Measurements from ENCODE around the gene TEX28.

Gene TEX28

DNA sequence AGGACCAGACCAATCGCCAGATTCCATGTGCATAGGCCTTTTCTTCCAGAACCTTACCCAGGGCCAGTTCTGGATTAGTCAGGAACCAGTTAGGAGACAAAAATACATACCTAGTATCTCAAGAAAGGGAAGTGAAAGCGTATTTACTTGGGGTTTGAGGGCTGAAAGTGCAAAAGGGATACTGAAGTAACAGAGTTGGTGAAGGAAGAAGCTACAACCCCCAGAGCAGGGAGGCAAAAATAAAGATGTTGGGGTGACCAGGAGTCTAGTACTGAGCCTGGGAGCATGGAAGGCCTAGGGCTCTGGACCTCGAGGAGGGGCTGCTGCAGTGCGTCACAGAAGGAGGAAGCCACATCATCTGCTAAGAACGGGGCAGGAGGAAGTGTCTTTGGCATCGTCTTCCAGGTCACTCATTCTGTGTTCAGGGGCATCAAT, 38.9 kb upstream of the TEX28 start:
- Histone ChIP-seq H3K4me2 (ENCODE audit: low read length) (no peak overlapping the region), H3K4me1 (no peaks in the 10 kb centered on the region), H2AFZ (no peak overlapping the region), H3K4me3 (ENCODE audit: low read depth, low read length) (no peak overlapping the region), H3K27me3 (ENCODE audit: control insufficient read depth, insufficient read depth, low read length) (no peaks in the 10 kb centered on the region), H3K79me2 (no peaks in the 10 kb centered on the region), H3K9me3 (ENCODE audit: control insufficient read depth, low read length) (no peaks in the 10 kb centered on the region), H3K36me3 (ENCODE audit: control insufficient read depth, insufficient read depth, low read length) (no peaks in the 10 kb centered on the region), H3K27ac (no peak overlapping the region), H3K9ac (no peak overlapping the region)
- TF ChIP-seq, protein P1, sequence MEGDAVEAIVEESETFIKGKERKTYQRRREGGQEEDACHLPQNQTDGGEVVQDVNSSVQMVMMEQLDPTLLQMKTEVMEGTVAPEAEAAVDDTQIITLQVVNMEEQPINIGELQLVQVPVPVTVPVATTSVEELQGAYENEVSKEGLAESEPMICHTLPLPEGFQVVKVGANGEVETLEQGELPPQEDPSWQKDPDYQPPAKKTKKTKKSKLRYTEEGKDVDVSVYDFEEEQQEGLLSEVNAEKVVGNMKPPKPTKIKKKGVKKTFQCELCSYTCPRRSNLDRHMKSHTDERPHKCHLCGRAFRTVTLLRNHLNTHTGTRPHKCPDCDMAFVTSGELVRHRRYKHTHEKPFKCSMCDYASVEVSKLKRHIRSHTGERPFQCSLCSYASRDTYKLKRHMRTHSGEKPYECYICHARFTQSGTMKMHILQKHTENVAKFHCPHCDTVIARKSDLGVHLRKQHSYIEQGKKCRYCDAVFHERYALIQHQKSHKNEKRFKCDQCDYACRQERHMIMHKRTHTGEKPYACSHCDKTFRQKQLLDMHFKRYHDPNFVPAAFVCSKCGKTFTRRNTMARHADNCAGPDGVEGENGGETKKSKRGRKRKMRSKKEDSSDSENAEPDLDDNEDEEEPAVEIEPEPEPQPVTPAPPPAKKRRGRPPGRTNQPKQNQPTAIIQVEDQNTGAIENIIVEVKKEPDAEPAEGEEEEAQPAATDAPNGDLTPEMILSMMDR (IDR thresholded peaks at IDR 0.05) = no peak

GRCh38 chrX:154333116-154333515, 38.2 kb upstream of the TEX28 start:
- H3K9ac ChIP-seq = no peak overlapping the region
- H3K36me3 ChIP-seq (ENCODE audit: control insufficient read depth, insufficient read depth, low read length) = no peaks in the 10 kb centered on the region
- H3K9me3 ChIP-seq (ENCODE audit: control insufficient read depth, low read length) = no peaks in the 10 kb centered on the region
- H3K27me3 ChIP-seq (ENCODE audit: control insufficient read depth, insufficient read depth, low read length) = no peaks in the 10 kb centered on the region
- no peaks in the 10 kb centered on the region for H3K4me1 ChIP-seq
- no peaks in the 10 kb centered on the region for H3K79me2 ChIP-seq
- no peak overlapping the region for H3K27ac ChIP-seq
- TF ChIP-seq, protein P1 (IDR thresholded peaks at IDR 0.05) = no peak
- H3K4me3 ChIP-seq (ENCODE audit: low read depth, low read length) = no peak overlapping the region
- H3K4me2 ChIP-seq (ENCODE audit: low read length) = no peak overlapping the region
- H2AFZ ChIP-seq = no peak overlapping the region

DNA sequence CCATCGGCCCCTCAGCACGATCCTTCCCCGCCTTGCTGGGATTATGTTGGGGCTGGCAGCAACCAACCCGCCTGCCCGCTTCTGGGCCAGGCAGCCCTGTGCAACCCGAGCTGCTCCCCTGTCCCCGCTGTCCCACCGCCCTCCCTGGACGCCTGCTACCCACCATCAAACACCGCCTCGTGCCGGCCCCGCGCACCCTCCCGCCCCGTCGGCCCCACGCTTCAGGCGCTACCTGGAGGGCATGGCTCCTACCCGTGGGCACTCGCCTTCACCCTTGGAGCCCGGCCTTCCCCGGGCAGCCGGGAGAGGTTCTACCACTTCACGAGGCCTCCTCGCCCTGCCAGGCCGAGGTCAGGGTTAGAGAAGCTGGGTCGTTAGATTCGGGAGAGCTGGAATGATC, 37.6 kb upstream of the TEX28 start:
- Histone ChIP-seq H3K36me3 (ENCODE audit: control insufficient read depth, insufficient read depth, low read length) (no peaks in the 10 kb centered on the region), H3K9me3 (ENCODE audit: control insufficient read depth, low read length) (no peaks in the 10 kb centered on the region), H3K4me2 (ENCODE audit: low read length) (no peak overlapping the region), H3K4me3 (ENCODE audit: low read depth, low read length) (no peak overlapping the region), H3K27ac (no peak overlapping the region), H3K27me3 (ENCODE audit: control insufficient read depth, insufficient read depth, low read length) (no peaks in the 10 kb centered on the region), H3K4me1 (no peaks in the 10 kb centered on the region), H3K79me2 (no peaks in the 10 kb centered on the region), H3K9ac (no peak overlapping the region), H2AFZ (no peak overlapping the region)
- TF ChIP-seq, protein P1 (IDR thresholded peaks at IDR 0.05) = no peak

DNA sequence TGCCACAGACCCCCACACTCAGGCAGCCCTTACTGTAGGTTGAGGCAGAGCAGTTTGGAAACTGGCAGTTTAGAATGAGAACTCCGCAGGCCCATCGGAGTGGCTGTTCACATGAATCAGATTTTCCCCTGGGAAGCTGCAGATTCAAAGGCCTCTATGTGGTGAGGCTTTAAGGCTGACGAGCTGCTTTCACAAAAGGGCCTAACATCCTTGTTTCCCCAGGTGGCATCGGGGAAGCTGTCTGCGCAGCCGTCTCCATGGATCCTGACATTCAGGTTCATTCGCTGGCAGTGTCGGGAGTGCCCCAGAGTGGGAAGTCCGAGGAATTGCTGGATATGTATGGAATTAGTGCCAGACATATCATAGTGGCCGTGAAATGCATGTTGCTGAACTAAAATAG, 34.4 kb upstream of the TEX28 start:
- H3K36me3 ChIP-seq (ENCODE audit: control insufficient read depth, insufficient read depth, low read length) = no peaks in the 10 kb centered on the region
- no peaks in the 10 kb centered on the region for H3K79me2 ChIP-seq
- no peak overlapping the region for H2AFZ ChIP-seq
- no peaks in the 10 kb centered on the region for H3K27me3 ChIP-seq (ENCODE audit: control insufficient read depth, insufficient read depth, low read length)
- no peak overlapping the region for H3K4me3 ChIP-seq (ENCODE audit: low read depth, low read length)
- no peaks in the 10 kb centered on the region for H3K9me3 ChIP-seq (ENCODE audit: control insufficient read depth, low read length)
- no peak overlapping the region for H3K4me2 ChIP-seq (ENCODE audit: low read length)
- TF ChIP-seq, protein P1 (IDR thresholded peaks at IDR 0.05) = no peak
- H3K9ac ChIP-seq = no peak overlapping the region
- H3K4me1 ChIP-seq = peaks cover 4% of the 10 kb centered on the region
- no peak overlapping the region for H3K27ac ChIP-seq

- H2AFZ ChIP-seq = no peak overlapping the region
- no peak overlapping the region for H3K27ac ChIP-seq
- no peaks in the 10 kb centered on the region for H3K36me3 ChIP-seq (ENCODE audit: control insufficient read depth, insufficient read depth, low read length)
- H3K4me2 ChIP-seq (ENCODE audit: low read length) = no peak overlapping the region
- TF ChIP-seq, protein P1 (IDR thresholded peaks at IDR 0.05) = no peak
- H3K27me3 ChIP-seq (ENCODE audit: control insufficient read depth, insufficient read depth, low read length) = no peaks in the 10 kb centered on the region
- no peak overlapping the region for H3K4me3 ChIP-seq (ENCODE audit: low read depth, low read length)
- H3K9ac ChIP-seq = no peak overlapping the region
- no peaks in the 10 kb centered on the region for H3K79me2 ChIP-seq
- no peaks in the 10 kb centered on the region for H3K9me3 ChIP-seq (ENCODE audit: control insufficient read depth, low read length)
- H3K4me1 ChIP-seq = peaks cover 4% of the 10 kb centered on the region
These were observed 33.7 kb upstream of the TEX28 start for GRCh38 chrX:154328646-154329045.
